ELR (cell line): ENCODE measurements around the gene CDK14.
"Not testable (repeated sequence)": the region's sequence is repeated elsewhere in the genome, so short reads cannot be mapped to it uniquely, and the experiment has no call there.

Source experiments
- DNase-seq: peaks from one replicate; pipeline ENCODE4 v3.0.0-alpha.2; 2015; ENCODE audit warnings: low read depth

Gene CDK14

DNA sequence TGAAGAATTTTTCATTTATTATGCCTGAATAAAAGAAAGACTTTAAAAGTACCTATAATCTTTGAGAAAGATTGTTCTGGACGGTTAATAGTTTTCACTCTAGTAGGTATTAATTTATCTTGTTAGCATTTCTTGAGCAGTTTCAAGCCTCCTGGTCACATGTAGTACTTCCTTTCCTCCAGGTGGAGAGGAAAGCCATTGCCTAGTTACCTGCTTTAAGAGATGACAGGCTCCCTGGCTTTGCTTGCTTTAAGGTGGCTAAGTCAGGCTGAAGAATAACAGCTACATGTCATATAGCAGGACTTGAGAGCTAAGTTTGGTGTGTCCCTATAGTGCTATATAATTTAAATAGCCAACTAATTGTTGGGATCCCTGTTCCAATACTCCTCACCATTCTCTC, 160.2 kb downstream of the CDK14 start:
- no peak for DNase-seq

DNA sequence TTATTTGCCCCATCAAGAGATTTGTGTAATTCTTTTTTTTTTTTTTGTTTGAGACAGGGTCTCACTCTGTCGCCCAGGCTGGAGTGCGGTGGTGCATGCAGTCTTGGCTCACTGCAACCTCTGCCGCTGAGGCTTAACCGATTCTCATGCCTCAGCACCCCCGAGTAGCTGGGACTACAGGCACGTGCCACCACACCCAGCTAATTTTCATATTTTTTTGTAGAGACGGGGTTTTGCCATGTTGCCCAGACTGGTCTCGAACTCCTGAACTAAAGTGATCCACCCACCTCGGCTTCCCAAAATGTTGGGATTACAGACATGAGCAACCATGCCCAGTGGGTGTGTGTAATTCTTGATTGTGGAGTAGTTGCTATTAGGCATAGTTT, 161.4 kb downstream of the CDK14 start:
- not testable (repeated sequence) for DNase-seq

DNA sequence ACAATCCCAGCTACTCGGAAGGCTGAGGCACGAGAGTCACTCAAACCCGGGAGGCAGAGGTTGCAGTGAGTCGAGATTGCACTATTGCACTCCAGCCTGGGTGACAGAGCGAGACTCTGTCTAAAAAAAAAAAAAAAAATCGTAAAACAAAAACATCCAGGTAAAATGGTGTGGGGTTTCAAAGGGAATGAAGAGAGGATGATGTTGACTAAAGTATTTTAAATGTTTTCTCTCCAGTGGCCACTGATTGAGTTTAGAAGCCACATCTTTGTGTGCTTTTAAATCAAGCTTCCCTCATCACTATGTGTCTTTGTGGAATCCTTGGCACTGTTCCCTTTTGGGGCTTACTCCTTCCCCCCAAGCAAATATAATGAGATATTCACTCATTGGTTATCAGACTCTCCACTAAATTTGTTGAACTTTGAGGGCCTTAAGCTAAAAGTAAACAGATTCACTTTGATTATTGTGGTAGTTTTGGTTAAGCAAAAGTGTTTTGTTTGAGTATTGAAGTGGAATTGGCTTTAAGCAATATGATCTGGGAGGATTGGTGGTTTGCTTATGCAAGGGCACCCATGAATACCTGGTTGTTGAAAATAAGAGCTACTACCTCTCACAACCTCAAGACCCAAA, 162.9 kb downstream of the CDK14 start:
- no peak for DNase-seq

DNA sequence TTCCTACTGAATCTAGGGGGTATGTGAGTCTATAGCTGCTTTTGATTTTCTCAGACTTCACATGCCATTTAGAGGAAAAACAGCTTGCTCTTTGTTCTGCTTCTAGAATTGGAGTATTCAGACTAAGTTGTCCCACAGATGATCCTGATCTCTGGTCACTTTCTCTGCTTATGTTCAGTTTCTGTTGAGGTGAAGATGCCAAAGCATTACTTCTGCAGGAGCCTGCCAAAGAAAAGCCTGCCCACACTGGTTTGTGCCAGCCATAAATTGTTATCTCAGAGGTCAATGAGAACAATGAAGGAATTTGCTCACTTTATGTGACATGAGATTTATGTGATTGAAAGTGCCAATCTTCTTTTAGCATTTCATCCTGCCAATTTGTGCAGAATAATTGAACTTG, 163.6 kb downstream of the CDK14 start:
- no peak for DNase-seq

DNA sequence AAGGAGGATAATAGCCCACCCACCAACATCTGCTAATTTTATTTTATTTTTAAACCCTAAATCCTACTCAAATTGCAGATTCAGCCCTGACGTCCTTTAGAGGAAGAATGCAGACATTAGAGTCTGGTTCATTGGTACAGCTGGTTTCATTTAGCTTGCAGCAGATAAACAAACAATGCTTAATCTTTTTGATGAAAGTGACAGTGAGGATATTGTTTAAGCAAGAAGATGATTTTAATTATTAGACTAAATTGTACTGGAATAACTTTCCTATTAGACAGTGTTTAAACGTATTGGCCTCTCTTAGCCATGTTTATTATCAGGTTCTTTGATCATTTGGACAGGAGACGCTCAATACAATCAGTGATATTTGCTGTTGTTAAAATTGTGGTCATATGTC, 164.8 kb downstream of the CDK14 start:
- no peak for DNase-seq

DNA sequence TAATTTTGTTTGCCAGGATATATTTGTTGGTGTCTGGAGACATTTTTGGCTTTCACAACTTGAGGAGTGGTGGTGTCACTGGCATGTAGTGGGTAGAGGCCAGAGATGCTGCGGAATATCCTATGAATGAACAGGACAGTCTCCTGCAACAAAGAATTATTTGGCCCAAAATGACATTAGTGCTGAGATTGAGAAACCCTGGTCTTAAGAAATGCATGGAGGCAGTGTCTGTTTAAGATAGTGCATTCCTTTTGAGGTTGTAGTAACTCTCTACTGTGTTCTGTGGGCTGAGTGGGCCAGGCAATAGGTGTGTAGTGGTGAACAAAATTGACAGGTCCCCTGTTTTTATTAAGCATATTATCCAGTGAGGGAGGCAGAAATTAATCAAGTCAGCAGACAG, 165.5 kb downstream of the CDK14 start:
- DNase-seq: no peak

DNA sequence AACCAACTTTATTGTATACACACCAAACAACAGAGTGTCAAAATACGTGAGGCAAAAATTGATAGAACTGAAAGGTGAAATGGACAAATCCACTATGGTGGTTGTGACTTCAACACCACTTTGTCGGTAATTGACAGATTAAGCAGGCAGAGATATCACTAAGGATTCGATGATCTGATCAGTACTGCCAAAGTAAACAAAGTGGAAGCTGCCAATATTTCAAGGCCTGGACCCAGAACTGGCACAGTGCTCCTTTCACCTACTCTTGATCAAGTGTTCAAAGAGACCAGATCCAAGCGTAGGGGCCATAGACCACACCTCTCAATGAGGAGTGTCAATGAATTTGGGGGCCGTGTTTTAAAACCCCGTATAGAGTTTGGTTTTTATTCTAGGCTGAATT, 167.0 kb downstream of the CDK14 start:
- DNase-seq: no peak

DNA sequence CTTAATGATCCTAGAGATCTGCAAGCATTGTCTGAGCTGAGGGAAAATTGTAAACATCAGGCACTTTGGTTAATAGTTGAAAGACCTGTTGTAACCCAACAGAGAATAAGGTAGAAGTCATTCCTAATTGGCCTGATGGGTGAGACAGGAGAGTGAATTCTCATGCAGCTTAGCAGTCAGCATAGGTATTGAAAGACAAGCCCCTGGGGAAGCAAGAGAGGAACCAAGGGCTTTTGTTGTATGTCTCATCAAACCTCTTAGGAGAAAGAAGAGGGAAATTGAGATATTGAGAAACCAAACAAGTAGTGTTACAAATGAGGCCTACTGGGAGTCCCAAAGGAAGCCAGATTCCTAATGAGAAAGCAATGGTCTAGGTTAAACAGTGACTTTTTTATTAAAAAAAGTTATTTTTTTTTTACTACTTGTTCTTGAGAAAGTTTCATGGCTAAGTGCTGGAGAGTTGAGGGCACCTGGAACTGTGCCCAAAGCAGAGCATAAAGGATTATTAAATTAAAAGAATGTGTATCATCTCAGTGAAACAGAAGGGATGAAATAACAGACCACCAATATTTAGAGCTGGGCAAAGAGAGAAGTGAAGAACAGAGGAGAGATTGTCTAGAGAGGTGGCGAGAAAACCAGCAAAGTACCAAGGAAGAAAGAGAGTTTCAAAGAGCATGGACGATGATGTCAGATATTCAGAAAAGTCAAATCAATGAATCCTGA, 168.9 kb downstream of the CDK14 start:
- no peak for DNase-seq

DNA sequence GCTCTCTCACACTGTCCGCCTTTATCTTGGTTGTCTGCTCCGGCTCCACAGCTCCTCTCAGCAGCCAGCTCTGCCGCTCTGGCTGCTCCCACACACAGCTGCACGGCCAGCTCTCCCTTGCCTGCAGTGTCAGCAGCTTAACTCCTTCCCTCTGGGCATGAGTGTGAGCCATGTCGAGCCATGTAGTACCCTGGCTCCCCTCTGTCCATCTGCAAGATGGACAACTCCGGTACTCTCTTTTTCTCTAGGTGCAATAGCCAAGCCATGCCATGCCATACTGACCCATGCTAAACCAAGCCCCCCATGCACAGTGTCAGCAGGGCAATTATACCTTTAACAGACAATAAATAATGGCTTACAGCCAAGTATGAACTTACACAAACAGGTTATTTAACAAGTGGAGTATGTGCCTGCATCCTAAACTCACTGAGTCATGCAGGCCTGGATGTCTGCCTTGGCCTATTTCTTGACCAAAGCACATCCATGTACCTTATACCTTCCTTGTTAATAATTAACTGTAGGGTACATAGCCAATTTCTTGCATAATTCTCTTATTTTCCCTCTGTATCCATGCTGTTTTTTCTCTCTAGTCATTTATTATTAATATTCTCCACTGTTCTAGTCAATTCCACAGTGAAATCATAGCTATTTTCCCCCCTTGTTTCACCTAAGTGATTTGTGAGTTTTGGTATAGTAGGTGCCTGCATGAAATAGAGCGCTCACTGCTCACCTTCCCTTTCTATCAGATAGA, 170.9 kb downstream of the CDK14 start:
- peak; percentile 34 for DNase-seq

DNA sequence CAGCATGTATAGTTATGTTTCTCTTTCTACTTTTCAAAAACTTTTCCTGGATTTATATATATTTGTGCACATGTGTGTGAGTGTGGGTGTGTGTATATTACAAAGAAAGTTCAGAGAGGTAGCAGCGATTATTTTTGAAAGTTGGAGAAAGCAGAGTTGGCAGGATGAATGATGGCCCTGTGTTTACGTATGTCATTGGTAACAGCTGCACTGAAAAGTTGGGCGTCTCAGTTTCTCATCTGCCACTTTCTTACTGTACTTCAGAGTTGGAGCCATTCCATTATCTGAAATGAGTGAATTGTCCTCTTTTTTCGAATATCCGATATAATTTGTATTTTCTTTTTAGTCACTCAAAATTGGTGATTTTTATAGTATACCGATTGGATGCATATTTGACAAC, 172.2 kb downstream of the CDK14 start:
- no peak for DNase-seq

DNA sequence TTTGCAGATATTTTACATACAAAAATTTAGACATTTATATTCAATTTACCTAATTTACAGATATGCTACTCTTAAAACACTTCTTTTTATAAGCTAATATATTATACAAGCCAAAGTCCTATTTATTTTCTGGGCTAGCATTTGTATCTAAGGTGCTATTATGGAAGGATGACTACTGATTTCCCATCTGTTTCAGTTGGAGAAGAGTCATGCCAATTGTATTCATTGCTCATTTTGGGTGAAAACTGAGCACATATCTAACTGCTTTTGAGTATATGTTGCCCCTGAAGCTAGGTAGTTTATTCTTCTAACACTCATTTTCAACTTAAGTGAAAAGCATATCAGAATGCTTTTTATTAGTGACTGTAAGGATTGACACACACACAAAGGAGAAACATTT, 172.9 kb downstream of the CDK14 start:
- DNase-seq: no peak

DNA sequence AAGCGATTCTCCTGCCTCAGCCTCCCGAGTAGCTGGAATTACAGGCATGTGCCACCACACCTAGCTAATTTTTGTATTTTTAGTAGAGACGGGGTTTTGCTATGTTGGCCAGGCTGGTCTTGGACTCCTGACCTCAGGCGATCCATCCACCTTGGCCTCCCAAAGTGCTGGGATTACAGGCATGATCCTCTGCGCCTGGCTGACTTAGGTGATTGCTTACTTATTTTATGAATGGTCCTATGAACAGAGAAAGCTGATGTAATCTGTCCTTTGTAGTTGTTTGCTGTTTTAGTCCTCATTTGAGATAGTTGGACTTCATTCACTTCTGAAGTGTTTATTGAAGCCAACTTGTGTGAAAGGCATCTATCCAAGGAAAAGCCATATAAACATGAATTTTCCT, 173.4 kb downstream of the CDK14 start:
- DNase-seq: not testable (repeated sequence)

DNA sequence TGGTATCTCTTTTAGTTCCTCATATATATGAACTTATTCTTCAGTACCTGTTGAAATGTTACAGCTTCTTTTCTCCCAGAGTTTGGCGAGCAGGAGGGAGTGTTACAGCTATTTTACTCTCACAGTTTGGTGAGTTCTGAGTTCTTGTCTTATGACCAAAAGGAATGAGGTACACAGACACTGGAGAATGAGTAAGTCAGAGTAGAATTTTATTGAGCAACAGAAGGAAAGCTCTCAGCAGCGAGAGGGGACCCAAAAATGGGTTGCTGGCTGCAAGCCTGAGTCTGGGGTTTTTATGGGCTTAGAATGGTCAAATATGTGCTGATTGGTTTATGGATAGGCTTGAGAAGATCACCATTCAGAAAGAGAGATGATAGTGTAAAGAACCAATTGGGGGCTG, 175.2 kb downstream of the CDK14 start:
- peak; percentile 39 for DNase-seq

DNA sequence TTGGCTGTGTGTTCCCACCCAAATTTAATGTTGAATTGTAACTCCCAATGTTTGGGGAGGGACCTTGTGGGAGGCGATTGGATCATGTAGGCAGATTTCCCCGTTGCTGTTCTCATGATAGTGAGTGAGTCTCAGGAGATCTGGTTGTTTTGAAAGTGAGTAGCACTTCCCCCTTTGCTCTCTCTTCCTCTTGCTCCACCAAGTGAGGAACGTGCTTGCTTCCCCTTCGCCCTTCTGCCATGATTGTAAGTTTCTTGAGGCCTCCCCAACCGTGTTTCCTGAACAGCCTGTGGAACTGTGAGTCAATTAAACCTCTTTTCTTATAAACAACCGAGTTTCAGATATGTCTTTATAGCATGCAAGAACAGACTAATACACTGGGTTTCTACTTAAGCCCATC, 176.3 kb downstream of the CDK14 start:
- no peak for DNase-seq

DNA sequence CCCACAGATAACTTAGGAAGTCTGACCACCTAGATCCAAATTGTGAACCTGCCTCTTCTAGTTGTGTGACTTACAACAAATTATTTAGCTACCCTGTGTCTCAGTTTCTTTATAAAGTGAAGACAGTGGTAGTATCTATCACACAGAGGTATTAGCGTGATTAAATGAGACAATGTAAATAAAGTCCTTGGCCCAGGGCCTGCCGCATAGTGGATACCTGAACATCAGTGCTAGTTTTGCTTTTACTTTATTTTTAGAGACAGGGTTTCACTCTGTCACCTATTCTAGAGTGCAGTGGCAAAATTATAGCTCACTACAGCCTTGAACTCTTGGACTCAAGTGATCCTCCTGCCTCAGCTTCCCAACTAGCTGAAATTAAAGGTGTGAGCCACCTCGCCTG, 177.1 kb downstream of the CDK14 start:
- no peak for DNase-seq

DNA sequence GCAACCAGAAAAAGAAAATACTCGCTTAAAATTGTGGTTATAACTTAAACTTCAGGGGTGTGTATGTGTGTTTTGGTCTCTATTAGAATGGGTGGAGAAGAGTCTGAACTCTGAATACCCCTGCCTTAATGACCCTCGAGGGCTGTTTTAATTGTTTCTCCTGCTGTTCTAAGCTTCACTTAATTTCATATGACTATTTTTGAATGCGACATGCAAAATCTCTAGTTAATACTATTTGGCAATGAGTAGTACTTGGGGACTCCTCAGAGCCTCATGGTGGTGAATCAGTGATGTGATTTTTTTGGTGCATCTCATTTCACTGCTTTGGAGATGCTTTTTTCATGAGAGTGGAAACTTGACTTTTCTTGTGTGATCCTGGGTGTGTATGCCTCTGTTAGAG, 178.6 kb downstream of the CDK14 start:
- DNase-seq: no peak

DNA sequence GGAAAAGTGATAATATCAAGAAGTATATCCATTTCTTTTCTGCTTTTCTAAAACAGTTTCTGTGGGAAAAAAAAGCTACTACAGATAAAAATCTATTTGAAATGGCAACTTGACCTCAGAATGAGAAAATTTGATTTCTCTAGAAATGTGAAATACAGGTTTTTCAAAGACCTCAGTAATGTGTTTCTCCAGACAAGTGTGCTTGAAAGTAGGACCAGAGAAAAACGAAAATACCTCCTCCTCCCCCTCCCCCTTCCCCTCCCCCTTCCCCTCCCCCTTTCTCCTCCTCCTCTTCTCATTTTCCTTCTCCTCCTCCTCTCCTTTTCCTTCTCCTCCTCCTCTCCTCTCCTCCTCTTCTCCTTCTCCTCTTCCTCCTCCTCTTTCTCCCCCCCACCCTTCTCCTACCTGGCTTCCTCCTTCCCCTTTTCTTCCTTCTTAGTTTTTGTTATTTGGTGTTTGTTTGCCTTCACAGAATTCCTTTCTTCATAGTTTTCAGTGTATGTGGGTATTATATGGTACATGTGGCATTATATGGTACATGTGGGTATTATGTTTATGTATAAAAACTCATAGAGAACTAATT, 179.4 kb downstream of the CDK14 start:
- DNase-seq: no peak

DNA sequence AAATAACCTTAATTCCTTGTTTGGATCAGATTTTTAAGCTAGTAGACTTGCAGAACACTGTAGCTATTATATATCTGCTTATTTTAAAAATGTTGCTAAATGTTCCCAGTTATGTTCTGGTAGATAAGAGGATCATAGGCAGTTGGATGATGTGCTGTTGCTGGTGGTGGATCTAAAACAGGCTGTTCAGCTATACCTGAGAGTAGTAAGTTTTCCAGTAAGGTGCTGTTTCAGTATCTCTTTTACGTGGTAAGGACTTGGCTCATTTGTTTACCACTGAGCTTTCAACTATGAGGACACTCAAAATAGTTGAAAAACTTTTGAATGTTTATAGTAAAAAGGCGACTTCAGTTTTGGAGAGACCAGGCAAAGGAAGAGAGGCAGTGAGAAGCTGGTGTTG, 180.9 kb downstream of the CDK14 start:
- no peak for DNase-seq

DNA sequence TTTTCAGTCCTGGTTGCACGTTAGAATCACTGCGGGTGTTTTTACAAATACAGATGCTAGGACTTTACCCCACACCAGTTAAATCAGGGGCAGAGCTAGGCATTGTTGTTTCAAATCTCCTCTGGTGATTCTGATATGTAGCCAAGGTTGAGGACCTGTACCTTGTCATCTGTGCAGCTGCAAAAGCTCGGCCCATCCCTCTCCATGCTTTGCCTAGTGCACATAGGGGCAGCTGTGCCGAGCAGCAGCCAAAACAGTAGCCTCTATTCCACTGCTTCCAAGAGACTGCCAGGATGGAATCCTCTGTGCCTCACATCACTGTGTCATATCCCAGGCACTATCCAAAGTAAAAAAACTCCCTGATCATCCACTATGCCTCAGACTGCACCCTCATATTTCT, 181.3 kb downstream of the CDK14 start:
- no peak for DNase-seq

DNA sequence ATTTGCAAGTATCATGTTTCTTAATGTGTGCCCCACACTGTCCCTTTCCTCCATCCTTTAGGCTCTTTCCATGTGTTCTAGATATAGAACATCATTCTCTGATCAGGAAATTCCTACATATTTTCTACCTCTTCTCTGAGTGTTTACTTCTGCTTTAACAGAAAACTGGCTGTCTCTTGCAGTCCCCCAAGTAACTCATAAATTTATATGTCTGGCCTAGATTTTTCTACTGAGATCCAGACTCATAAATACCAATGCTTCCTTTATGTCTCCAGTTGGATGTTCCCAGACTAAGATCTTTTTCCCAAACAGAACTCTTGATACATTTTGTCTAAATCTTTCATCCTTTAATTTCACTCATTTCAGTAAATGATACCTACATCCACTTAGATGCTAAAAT, 181.8 kb downstream of the CDK14 start:
- no peak for DNase-seq

DNA sequence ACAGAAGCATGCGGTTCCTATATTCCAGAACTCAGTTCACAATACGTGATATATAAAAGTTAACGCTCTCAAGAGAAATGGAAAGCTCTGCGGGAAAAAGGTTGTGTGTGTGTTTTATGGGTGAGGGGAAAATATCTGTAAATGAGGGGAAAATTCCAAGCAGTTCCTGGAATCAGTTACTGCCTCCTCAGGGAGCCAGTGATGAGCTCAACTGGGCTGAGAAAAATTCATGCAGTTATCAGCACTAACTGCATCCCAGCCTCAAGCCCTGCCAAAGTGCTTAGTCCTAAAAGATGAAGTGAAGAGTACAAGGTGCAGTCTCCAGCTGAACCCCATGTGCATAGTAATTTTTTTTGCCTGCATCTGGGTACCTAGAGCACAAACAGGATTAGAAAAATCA, 191.9 kb downstream of the CDK14 start:
- no peak for DNase-seq

DNA sequence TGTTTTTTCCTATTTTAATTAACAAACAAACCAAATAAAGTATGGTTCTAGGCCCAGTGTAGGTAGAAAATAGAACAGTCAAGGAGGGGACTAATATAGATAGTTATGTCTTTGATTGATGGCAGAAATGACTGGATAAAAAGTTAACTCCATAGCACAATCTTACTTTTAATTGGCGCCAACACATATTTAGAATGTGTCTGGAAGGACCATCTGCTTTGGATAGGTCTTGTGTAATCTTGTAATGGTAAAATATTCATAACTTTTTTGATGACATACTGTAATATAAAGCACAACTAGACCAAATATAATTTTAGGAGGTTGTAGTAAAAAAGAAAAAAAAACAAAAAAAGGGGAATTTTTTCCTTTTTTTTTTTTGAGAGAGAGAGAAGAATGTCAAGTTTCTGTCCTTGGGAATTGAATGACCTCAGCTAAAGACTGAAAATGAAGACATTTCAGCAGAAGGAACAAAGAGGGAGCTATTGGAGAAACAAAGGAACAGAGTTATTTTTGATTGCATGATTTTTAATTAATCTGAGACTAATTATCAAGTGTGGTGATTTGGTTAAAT, 193.7 kb downstream of the CDK14 start:
- no peak for DNase-seq

DNA sequence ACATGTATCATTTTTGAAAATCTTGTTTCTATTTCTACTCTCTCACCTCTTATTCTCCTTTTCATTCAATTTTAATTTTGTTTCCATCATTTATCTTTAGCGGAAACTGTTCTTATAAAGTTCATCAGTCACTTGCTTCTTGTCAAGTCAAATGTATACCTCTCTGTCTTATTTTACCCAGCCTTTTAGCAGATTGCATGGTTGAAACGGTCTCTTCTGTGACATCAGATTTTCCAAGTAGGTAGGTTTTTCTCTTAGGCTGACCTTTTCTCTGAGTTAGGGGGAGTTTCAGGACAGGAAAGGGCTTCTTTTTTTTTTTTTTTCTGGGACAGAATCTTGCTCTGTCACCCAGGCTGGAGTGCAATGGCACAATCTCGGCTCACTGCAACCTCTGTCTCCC, 195.5 kb downstream of the CDK14 start:
- no peak for DNase-seq
